ENCODE data around the gene FTSJ1.
"Not testable (repeated sequence)": the region's sequence is repeated elsewhere in the genome, so short reads cannot be mapped to it uniquely, and the experiment has no call there.

FTSJ1 gene

GRCh38 chrX:48504261-48504660 is 28.3 kb downstream of the FTSJ1 start:
- no peak for DNase-seq

- DNase-seq, result no peak
These were observed 29.5 kb downstream of the FTSJ1 start for GRCh38 chrX:48505481-48505880.

GRCh38 chrX:48507246-48507645 is 31.2 kb downstream of the FTSJ1 start:
- DNase-seq, result no peak

- DNase-seq, result peak; percentile 60 to 89 (median 74)
These were observed 32.6 kb downstream of the FTSJ1 start, which contains the start of gene PORCN for GRCh38 chrX:48508400-48509244. Gene PORCN (plus strand): TSS chrX:48508992. CDS start chrX:48509821, 829 bp downstream.

GRCh38 chrX:48509245-48509590 is 33.2 kb downstream of the FTSJ1 start:
- no peak for DNase-seq

GRCh38 chrX:48509619-48510018 is 33.6 kb downstream of the FTSJ1 start:
- DNase-seq, result no peak

- DNase-seq, result peak in 2 of 3 donors; percentile 17 to 35
These were observed 35.6 kb downstream of the FTSJ1 start for GRCh38 chrX:48511560-48511959.

GRCh38 chrX:48512371-48512935 is 36.5 kb downstream of the FTSJ1 start:
- DNase-seq, result no peak

GRCh38 chrX:48513670-48514069 is 37.7 kb downstream of the FTSJ1 start:
- DNase-seq, result no peak

GRCh38 chrX:48514126-48514806 is 38.3 kb downstream of the FTSJ1 start:
- DNase-seq, result no peak

GRCh38 chrX:48514868-48515460 is 39.0 kb downstream of the FTSJ1 start:
- DNase-seq, result no peak

GRCh38 chrX:48515842-48516241 is 39.8 kb downstream of the FTSJ1 start:
- no peak for DNase-seq

- no peak for DNase-seq
These were observed 40.3 kb downstream of the FTSJ1 start for GRCh38 chrX:48516285-48516684.

GRCh38 chrX:48516987-48517386 is 41.0 kb downstream of the FTSJ1 start:
- DNase-seq, result no peak

GRCh38 chrX:48519481-48519880 is 43.5 kb downstream of the FTSJ1 start:
- not testable (repeated sequence) for DNase-seq

- DNase-seq, result no peak
These were observed 44.5 kb downstream of the FTSJ1 start for GRCh38 chrX:48520455-48520854.

- no peak for DNase-seq
These were observed 45.0 kb downstream of the FTSJ1 start for GRCh38 chrX:48520976-48521352.

- peak; percentile 84 to 91 (median 86) for DNase-seq
These were observed 45.6 kb downstream of the FTSJ1 start, which contains the start of gene EBP for GRCh38 chrX:48521353-48522243. Gene EBP (plus strand): TSS chrX:48521808. CDS start chrX:48523772, 1,964 bp downstream.

GRCh38 chrX:48522291-48522690 is 46.3 kb downstream of the FTSJ1 start:
- no peak for DNase-seq

- DNase-seq, result no peak
These were observed 47.7 kb downstream of the FTSJ1 start for GRCh38 chrX:48523682-48524081.

- not testable (repeated sequence) for DNase-seq
These were observed 49.9 kb downstream of the FTSJ1 start for GRCh38 chrX:48525853-48526252.

GRCh38 chrX:48530736-48531135 is 54.7 kb downstream of the FTSJ1 start:
- no peak for DNase-seq

All from suppressor macrophage treated with lipopolysaccharide for 1 hour (primary cell).